ENCODE results near the gene TREM2.

GRCh38 chr6:41159415-41160082, 3.4 kb downstream of the TREM2 start:
- no peak for TF ChIP-seq YEATS2 (CRISPR knock-in tag; IDR thresholded peaks at IDR 0.05; ENCODE audit: borderline replicate concordance)
- no peak for TF ChIP-seq KLF13 (CRISPR knock-in tag; IDR thresholded peaks at IDR 0.05)
- TF ChIP-seq CTCF (CRISPR knock-in tag; IDR thresholded peaks at IDR 0.05): no peak
- TF ChIP-seq NFE2L1 (CRISPR knock-in tag; IDR thresholded peaks at IDR 0.05; ENCODE audit: borderline replicate concordance): no peak
- TF ChIP-seq TAF1 (CRISPR knock-in tag; IDR thresholded peaks at IDR 0.05): no peak
